Measurements from ENCODE around the gene OR12D2.

DNA sequence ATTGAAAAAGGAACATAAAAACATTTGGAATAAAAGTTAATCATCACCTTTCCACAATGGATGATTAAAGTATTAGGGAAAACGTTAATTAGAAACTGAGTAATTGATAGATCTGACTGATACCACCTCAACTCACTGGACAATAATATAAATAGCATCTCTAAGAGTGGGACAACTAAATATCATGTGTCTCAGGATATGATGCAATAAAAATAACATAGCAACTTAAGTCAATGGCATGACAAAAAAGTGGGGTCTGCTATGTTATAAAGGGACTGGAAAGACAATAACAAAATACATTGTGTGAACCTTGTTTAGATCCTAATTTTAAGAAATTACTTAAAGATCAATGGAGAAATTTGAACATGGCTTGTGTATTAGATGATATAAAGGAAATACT is 29.6 kb downstream of the OR12D2 start:
- no peak for TF ChIP-seq CTCF (IDR thresholded peaks at IDR 0.05)
- no peak for TF ChIP-seq POLR2A (IDR thresholded peaks at IDR 0.05)

All from body of pancreas (tissue), 4 donors.